H1 (cell line): ENCODE data around the gene FASN.

Experiments used
- RAD21 ChIP-seq, 2 experiments: IDR thresholded peaks in 1 of 2; conservative IDR thresholded peaks in 1 of 2; 2 replicates each; pipeline ENCODE4 v1.6.1; 2011; ENCODE audit warnings: low read depth in 2 of 2, low read length in 2 of 2, improper control_type of control experiment in 1 of 2, inconsistent platforms in 1 of 2, mild to moderate bottlenecking in 1 of 2, moderate library complexity in 1 of 2
- SIX5 ChIP-seq: IDR thresholded peaks from 2 replicates; pipeline ENCODE4 v1.6.1; 2011; ENCODE audit warnings: mild to moderate bottlenecking, low read depth, low read length
- SRF ChIP-seq: IDR thresholded peaks from 2 replicates; pipeline ENCODE4 v1.6.1; 2011; ENCODE audit warnings: mild to moderate bottlenecking, low read depth, low read length, moderate library complexity
- TF ChIP-seq, protein P1 (sequence below), 3 experiments: IDR thresholded peaks; 1 replicate in 2 of 3; 2 replicates in 1 of 3; pipeline versions ENCODE4 v1.5.1 to v1.6.1; 2011; ENCODE audit warnings: low read length in 3 of 3, mild to moderate bottlenecking in 3 of 3, inconsistent platforms in 2 of 3, low read depth in 1 of 3, moderate library complexity in 1 of 3; ENCODE audit not compliant: insufficient read depth in 1 of 3; ENCODE audit errors: control extremely low read depth in 1 of 3

DNA sequence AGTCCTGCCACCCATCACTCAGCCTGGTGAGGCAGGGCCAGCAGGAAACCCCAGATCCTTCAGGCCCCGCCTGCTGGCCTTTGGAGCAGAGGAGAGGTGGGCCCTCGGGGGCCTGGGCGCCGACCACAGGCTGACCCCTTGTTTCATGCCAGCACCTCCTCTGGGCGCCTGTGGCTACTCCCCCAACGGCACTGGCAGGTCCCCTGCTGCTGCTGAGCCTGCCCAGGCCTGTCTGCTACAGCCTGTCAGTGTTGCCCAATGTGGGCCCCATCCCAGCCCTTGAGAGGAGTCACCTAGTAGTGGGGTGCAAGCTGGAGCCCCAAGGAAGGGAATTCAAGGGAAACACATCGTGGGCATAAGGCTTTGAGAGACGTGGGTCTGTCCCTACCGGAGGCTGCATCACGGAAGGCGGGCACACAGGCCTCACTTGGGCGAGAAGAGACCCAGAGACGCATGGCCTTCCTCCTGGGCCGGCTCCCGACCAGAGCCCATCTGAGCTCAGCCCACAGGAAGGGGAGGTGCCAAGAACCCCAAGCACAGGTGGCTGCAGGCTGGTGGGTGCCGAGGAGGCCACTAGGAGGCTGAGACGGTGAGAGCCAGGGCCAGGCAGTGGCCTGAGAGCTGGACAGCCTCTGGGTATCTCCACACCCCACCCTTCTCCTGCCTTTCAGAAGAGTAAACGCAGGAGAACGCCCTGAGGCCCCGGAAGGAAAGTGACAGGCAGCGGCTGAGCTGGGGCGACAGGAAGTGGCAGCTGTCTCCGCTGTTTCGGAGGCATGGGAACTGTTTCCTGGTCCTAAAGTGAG lies 8.0 kb upstream of the FASN start:
- TF ChIP-seq, protein P1, sequence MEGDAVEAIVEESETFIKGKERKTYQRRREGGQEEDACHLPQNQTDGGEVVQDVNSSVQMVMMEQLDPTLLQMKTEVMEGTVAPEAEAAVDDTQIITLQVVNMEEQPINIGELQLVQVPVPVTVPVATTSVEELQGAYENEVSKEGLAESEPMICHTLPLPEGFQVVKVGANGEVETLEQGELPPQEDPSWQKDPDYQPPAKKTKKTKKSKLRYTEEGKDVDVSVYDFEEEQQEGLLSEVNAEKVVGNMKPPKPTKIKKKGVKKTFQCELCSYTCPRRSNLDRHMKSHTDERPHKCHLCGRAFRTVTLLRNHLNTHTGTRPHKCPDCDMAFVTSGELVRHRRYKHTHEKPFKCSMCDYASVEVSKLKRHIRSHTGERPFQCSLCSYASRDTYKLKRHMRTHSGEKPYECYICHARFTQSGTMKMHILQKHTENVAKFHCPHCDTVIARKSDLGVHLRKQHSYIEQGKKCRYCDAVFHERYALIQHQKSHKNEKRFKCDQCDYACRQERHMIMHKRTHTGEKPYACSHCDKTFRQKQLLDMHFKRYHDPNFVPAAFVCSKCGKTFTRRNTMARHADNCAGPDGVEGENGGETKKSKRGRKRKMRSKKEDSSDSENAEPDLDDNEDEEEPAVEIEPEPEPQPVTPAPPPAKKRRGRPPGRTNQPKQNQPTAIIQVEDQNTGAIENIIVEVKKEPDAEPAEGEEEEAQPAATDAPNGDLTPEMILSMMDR (IDR thresholded peaks at IDR 0.05; ENCODE audit: control extremely low read depth in 1 of 3, insufficient read depth in 1 of 3, low read depth in 1 of 3, low read length in 3 of 3) = peak; percentile 67 to 70 (median 69)
- TF ChIP-seq SRF (no peak), SIX5 (no peak), RAD21 (IDR thresholded peaks at IDR 0.05 in 1 of 2, conservative IDR thresholded peaks at IDR 0.05 in 1 of 2; ENCODE audit: low read depth in 2 of 2, low read length in 2 of 2) (peak; percentile 35 to 53)
